Right lobe of liver (tissue), 4 donors: ENCODE results near the gene REG4.

Experiments
- CTCF ChIP-seq, 4 donors: fragments of 200-600 bp in 3 of 4; fragments of 450-650 bp in 1 of 4; IDR thresholded peaks; one replicate each; pipeline versions ENCODE4 v1.5.1 to v1.8.0; 2016 to 2022; ENCODE audit warnings: antibody characterized with exemption in 4 of 4, mild to moderate bottlenecking in 2 of 4
- POLR2A ChIP-seq: fragments of 450-650 bp; IDR thresholded peaks from one replicate; pipeline ENCODE4 v1.6.1; 2017; ENCODE audit warnings: antibody characterized with exemption, mild to moderate bottlenecking
- donor health status: DM: no; HTN: no; CAD: no.
- donor health status: DM: no; HTN: no; CAD: no.
- donor health status: DM: no; HTN: yes; CAD: no.

DNA sequence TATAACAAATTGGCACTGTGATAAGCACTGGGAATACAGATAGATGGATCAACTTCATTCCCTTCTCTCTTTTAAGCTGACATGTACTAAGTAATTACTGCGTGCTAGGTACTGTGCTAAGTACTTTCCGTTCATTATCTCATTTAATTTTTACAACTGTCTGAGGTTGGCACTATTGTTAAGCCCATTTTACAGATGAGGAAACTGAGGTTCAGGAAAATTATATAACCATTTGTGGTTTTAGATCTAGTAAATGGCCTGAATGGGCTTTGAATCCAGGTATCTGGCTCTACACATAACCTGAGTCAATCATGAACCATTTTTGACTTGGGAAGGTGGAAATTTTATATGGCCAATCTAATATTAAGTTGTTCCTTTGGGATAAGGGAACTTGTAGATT is 39.0 kb downstream of the REG4 start:
- TF ChIP-seq CTCF (IDR thresholded peaks at IDR 0.05) = no peak
- TF ChIP-seq POLR2A = no peak
